ENCODE results near the gene CANT1.
"Not testable (repeated sequence)": the region's sequence is repeated elsewhere in the genome, so short reads cannot be mapped to it uniquely, and the experiment has no call there.

CANT1 gene

GRCh38 chr17:78974635-78975591 lies 34.7 kb downstream of the CANT1 start:
- no peak for DNase-seq

GRCh38 chr17:78973792-78974520 lies 35.6 kb downstream of the CANT1 start:
- no peak for DNase-seq

- no peak for DNase-seq
Observed at GRCh38 chr17:78973196-78973595, 36.4 kb downstream of the CANT1 start.

GRCh38 chr17:78972507-78973105 lies 37.0 kb downstream of the CANT1 start:
- no peak for DNase-seq

GRCh38 chr17:78971756-78972506 lies 37.6 kb downstream of the CANT1 start:
- no peak for DNase-seq

GRCh38 chr17:78970834-78971755 lies 38.5 kb downstream of the CANT1 start:
- DNase-seq: peak; percentile 81

GRCh38 chr17:78969865-78970264 lies 39.7 kb downstream of the CANT1 start:
- no peak for DNase-seq

GRCh38 chr17:78967782-78968362 lies 41.7 kb downstream of the CANT1 start:
- no peak for DNase-seq

- no peak for DNase-seq
Observed at GRCh38 chr17:78966910-78967600, 42.5 kb downstream of the CANT1 start.

GRCh38 chr17:78966123-78966813 lies 43.3 kb downstream of the CANT1 start:
- no peak for DNase-seq

- no peak for DNase-seq
Observed at GRCh38 chr17:78965491-78965924, 44.1 kb downstream of the CANT1 start.

- no peak for DNase-seq
Observed at GRCh38 chr17:78963378-78963777, 46.2 kb downstream of the CANT1 start.

GRCh38 chr17:78962984-78963348 lies 46.6 kb downstream of the CANT1 start:
- not testable (repeated sequence) for DNase-seq

GRCh38 chr17:78962345-78962983 lies 47.1 kb downstream of the CANT1 start:
- no peak for DNase-seq

GRCh38 chr17:78961571-78961970 lies 48.0 kb downstream of the CANT1 start:
- no peak for DNase-seq

- DNase-seq: no peak
Observed at GRCh38 chr17:78960928-78961327, 48.6 kb downstream of the CANT1 start.

- DNase-seq: no peak
Observed at GRCh38 chr17:78959803-78960202, 49.8 kb downstream of the CANT1 start.

- no peak for DNase-seq
Observed at GRCh38 chr17:78958641-78959127, 50.9 kb downstream of the CANT1 start.

- DNase-seq: no peak
Observed at GRCh38 chr17:78957128-78957527, 52.4 kb downstream of the CANT1 start.
